Gastroesophageal sphincter (tissue), 3 donors: ENCODE results near the gene EIF4A3.

ENCODE experiments used
- CTCF ChIP-seq, 4 experiments: fragments of 200-600 bp in 2 of 4; fragments of 450-650 bp in 2 of 4; sonication (generic) in 1 of 4; IDR thresholded peaks; one replicate each; pipeline ENCODE4 v1.5.1; 2017 to 2019; ENCODE audit warnings: antibody characterized with exemption in 4 of 4, mild to moderate bottlenecking in 2 of 4, moderate library complexity in 2 of 4
- EP300 ChIP-seq: sonication (generic); formaldehyde crosslinking; IDR thresholded peaks from one replicate; pipeline ENCODE4 v1.6.1; 2017; ENCODE audit warnings: antibody characterized with exemption, mild to moderate bottlenecking

- TF ChIP-seq CTCF (IDR thresholded peaks at IDR 0.05) = no peak
- no peak for TF ChIP-seq EP300
Observed at GRCh38 chr17:80097844-80098691, 48.9 kb downstream of the EIF4A3 start.
